Measurements from ENCODE around the gene COL25A1. TPM values are rescaled to one million over a fixed set of nuclear protein-coding genes. Genes with fewer than 3 reads are reported as not detected.
A peak's percentile ranks its signal among the peaks of the same experiment; 100 is the strongest.

The COL25A1 gene
- under 1 TPM; 0.05 to 0.14 TPM for total RNA-seq

DNA sequence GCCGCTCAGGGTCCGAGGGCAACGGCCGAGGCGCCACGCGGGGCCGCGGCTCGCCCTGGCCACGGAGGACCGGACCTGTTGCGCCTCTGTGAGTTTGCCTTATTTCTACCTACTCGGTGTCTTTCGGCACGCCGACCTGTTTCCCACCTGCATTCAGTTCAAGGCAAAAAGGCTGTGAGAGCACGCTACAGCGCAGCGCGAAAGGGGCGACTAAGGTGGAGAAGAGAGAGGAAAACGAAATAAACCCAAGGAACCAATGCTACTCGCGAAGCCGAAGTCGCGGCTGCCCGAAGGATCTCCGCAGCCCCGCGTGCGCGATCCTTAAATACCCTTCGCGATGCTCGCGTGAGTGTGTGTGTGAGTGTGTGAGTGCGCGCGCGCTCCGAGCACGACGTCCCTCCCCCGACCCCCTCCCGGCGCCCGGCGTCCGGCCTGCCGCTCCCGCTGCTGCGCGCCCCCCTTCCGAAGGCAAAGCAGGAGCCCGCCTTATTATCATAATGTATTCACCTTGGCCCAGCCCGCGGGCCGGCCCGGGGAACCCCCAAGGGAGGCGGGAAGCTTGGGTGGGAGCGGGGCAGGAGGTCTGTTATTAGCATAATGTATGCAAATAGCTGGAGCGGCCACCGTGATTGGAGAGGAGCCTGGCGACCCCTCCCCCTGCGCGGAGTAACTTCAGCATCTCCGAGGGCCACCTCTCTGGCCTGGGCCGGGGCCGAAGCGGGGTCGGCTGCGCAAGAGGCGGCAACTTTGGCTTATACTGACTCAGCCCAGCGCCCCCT is at the start of gene COL25A1:
Gene COL25A1 (minus strand): TSS at position 298 of the 779 bp plus-strand sequence.
- ATAC-seq (replicated peaks in 1 of 2) (peak; percentile 75 to 76), DNase-seq (peak; percentile 33 to 47)
- Mint-ChIP-seq H3K27me3 (ENCODE audit: low read depth) (peaks cover 64% of the 10 kb centered on the region), H3K9me3 (no peaks in the 10 kb centered on the region), H3K4me1 (ENCODE audit: low read depth) (peaks cover 16% of the 10 kb centered on the region), H3K4me3 (peak within 1 kb of the TSS; percentile 84 to 90), H3K36me3 (ENCODE audit: insufficient read depth in 2 of 2) (peaks cover 2% of the 10 kb centered on the region in 2 donors), H3K27ac (no peak within 1 kb of the TSS)

DNA sequence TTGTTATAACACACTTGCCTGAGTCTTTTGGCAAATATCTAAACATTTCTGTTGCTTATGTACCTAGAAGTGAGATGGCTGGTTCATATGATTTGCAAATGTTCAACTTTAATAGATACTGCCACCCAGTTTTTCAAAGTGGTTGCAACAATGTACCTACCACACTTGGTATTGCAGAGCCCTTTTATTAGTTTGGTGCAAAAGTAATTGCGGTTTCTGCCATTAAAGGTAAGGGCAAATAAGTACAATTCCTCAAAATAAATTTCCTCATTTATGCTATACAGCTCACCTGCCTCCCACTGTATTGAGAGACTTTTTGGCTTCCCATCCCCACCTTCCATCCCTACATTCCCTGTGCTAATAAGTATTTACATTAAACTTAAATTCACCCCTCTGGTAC is 47.7 kb upstream of the COL25A1 start:
- Mint-ChIP-seq H3K27me3 (ENCODE audit: low read depth) (peaks cover 21% of the 10 kb centered on the region), H3K36me3 (ENCODE audit: insufficient read depth in 2 of 2) (no peaks in the 10 kb centered on the region), H3K4me1 (ENCODE audit: low read depth) (no peaks in the 10 kb centered on the region), H3K9me3 (peaks cover 4 to 6% of the 10 kb centered on the region in 2 donors), H3K27ac (no peak overlapping the region), H3K4me3 (no peak overlapping the region)
- ATAC-seq (replicated peaks in 1 of 2): no peak
- no peak for DNase-seq

DNA sequence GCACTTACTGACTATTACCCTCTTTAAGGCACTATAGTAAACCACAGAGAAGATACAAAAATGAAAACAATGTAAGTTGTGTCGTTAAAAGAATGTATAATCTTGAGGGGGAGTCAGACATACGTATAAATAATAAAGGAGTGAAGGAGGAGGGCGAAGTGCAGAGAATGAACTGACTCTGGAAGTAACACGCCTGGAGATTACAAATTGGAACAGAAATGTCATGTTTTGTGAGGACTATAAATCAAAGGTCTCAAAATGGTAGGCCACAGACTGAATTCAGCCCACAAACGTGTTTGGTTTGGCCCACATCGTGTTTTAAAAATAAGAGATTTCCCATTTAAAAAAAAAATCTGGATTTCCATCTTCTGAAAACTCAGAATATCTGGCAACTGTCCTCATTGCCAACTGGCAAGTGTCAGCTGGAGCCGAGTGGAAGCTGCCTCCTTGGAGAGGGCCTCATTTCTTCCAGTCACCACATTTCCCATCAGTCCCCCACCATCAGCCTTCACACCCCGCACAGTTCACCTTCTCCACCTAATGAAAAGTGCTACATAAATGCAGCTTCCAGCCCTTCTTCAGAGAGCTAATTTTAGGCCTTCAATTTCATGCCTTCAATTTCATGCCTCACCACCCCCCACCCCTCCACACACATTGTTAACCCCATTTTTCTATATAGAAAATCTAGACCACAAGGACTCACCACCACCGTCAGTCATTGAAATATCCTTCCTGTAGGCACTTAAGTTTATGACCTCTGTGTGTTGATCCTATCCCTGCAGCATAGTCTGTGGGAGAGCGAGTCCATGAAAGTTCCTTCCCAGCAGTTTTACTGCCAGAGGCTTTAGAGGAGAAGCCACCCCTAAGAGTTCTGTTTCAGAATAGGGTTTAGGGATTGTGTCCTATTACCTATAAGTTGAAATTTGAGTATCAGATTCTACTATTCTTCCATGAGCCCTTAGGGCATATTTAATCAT is 32.0 kb upstream of the COL25A1 start:
- peaks cover 0 to 1% of the 10 kb centered on the region in 2 donors for H3K9me3 Mint-ChIP-seq
- H3K4me1 Mint-ChIP-seq (ENCODE audit: low read depth): no peaks in the 10 kb centered on the region
- H3K4me3 Mint-ChIP-seq: no peak overlapping the region
- DNase-seq: no peak
- no peak overlapping the region for H3K27ac Mint-ChIP-seq
- H3K27me3 Mint-ChIP-seq (ENCODE audit: low read depth): no peaks in the 10 kb centered on the region
- ATAC-seq (replicated peaks in 1 of 2): no peak
- H3K36me3 Mint-ChIP-seq (ENCODE audit: insufficient read depth in 2 of 2): no peaks in the 10 kb centered on the region

DNA sequence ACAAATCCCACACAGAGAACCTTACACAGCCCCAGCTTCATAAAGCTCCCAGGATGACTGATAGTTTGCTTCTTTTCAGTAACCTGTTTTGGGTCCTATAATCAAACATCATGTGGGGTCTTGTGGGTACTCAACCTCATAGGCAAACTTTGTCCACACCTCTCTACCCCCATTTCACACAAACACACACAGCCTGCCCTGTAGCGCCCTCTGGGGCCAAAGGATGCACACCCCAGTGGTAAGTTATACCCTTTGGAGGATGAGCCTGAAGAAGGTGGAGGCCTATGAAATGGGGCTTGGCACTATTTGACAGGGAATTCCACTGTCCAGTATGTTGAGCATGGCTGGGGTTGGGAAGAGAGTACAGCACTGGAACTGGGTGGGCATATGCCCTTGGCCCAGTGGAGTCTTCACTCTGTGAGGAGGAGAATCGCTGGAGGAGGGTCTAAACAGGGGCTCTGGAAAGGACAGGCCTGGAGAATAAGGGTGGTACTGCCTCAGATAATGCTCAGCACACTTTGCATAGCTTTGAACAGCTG is 30.5 kb upstream of the COL25A1 start:
- H3K9me3 Mint-ChIP-seq: no peaks in the 10 kb centered on the region
- H3K27me3 Mint-ChIP-seq (ENCODE audit: low read depth): no peaks in the 10 kb centered on the region
- no peaks in the 10 kb centered on the region for H3K36me3 Mint-ChIP-seq (ENCODE audit: insufficient read depth in 2 of 2)
- H3K4me1 Mint-ChIP-seq (ENCODE audit: low read depth): no peaks in the 10 kb centered on the region
- peak; percentile 25 to 39 for DNase-seq
- H3K4me3 Mint-ChIP-seq: no peak overlapping the region
- ATAC-seq (replicated peaks in 1 of 2): peak; percentile 51 to 53
- H3K27ac Mint-ChIP-seq: no peak overlapping the region

DNA sequence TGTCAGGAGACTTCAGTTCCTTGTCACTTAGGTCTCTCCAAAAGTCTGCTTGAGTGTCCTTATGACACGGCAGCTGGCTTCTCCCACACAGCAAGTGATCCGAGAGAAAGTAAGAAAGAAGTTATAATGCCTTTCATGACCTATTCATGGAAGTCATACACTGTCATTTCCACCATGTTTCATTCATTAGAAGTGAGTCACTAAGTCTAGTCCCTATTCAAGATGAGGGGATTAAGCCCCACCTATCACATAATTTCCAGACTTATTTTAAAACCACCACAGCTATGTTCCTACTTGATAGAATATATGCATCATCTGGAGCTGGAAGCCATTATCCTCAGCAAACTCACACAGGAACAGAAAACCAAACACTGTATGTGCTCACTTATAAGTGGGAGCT is 25.2 kb upstream of the COL25A1 start:
- H3K36me3 Mint-ChIP-seq (ENCODE audit: insufficient read depth in 2 of 2): peaks cover 6 to 12% of the 10 kb centered on the region in 2 donors
- ATAC-seq (replicated peaks in 1 of 2) (no peak), DNase-seq (no peak)
- no peaks in the 10 kb centered on the region for H3K4me1 Mint-ChIP-seq (ENCODE audit: low read depth)
- no peaks in the 10 kb centered on the region for H3K27me3 Mint-ChIP-seq (ENCODE audit: low read depth)
- peaks cover 7 to 9% of the 10 kb centered on the region in 2 donors for H3K9me3 Mint-ChIP-seq
- no peak overlapping the region for H3K27ac Mint-ChIP-seq
- H3K4me3 Mint-ChIP-seq: no peak overlapping the region

DNA sequence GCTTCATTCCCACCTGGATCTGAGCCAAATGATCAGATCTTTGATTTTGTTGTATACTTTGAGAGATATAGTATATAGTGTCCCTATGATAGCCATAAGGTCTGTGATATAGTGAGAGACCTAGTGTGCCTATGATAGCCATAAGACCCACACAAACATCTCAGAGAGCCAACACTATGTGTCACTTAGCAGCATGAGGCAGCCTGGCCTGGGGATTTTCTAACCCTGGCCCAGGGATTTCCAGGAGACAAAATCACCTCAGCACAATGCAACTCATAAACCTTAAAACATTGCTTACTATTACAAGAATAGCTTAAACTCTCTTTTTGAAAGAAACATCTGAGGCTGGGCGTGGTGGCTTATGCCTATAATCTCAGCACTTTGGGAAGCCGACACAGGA is 23.2 kb upstream of the COL25A1 start:
- ATAC-seq (replicated peaks in 1 of 2) (no peak), DNase-seq (no peak)
- Mint-ChIP-seq H3K27me3 (ENCODE audit: low read depth) (no peaks in the 10 kb centered on the region), H3K4me3 (no peak overlapping the region), H3K9me3 (peaks cover 8 to 16% of the 10 kb centered on the region in 2 donors), H3K36me3 (ENCODE audit: insufficient read depth in 2 of 2) (peaks cover 14 to 19% of the 10 kb centered on the region in 2 donors), H3K27ac (no peak overlapping the region), H3K4me1 (ENCODE audit: low read depth) (no peaks in the 10 kb centered on the region)

DNA sequence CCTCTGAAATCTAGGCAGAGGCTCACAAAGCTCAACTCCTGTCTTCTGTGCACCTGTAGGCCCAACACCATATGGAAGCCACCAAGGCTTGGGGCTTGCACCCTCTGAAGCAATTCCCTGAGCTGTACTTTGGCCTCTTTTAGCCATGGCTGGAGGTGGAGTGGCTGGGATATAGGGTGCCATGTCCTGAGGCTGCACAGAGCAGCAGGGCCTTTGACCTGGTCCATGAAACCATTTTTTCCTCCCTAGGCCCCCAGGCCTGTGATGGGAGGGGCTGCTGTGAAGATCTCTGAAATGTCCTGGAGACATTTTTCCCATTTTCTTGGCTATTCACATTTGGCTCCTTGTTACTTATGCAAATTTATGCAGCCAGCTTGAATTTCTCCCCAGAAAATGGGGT is 20.9 kb upstream of the COL25A1 start:
- no peaks in the 10 kb centered on the region for H3K27me3 Mint-ChIP-seq (ENCODE audit: low read depth)
- DNase-seq: no peak

DNA sequence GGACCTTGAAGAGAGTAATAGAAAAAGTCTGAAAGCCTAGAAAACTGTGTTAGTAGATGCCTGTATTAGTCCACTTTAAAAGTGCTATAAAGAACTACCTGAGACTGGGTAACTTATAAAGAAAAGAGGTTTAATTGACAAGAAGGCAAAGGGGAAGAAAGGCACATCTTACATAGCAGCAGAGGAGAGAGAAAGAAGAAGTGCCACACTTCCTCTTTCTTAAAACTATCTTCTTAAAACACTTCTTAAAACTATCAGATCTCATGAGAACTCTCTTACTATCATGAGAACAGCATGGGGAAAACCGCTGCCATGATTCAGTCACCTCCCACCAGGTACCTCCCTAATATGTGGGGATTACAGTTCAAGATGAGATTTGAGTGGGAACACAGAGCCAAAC is 18.8 kb upstream of the COL25A1 start:
- Mint-ChIP-seq H3K27ac (no peak overlapping the region), H3K27me3 (ENCODE audit: low read depth) (no peaks in the 10 kb centered on the region), H3K4me1 (ENCODE audit: low read depth) (no peaks in the 10 kb centered on the region), H3K36me3 (ENCODE audit: insufficient read depth in 2 of 2) (peaks cover 16 to 22% of the 10 kb centered on the region in 2 donors), H3K4me3 (no peak overlapping the region), H3K9me3 (peaks cover 13 to 21% of the 10 kb centered on the region in 2 donors)
- no peak for ATAC-seq (replicated peaks in 1 of 2)
- DNase-seq: no peak

More for the DNA sequence above, 20.9 kb upstream of the COL25A1 start:
- no peak overlapping the region for H3K27ac Mint-ChIP-seq
- H3K4me3 Mint-ChIP-seq: no peak overlapping the region
- H3K36me3 Mint-ChIP-seq (ENCODE audit: insufficient read depth in 2 of 2): peaks cover 16 to 22% of the 10 kb centered on the region in 2 donors
- ATAC-seq (replicated peaks in 1 of 2): no peak
- peaks cover 13 to 21% of the 10 kb centered on the region in 2 donors for H3K9me3 Mint-ChIP-seq
- no peaks in the 10 kb centered on the region for H3K4me1 Mint-ChIP-seq (ENCODE audit: low read depth)

DNA sequence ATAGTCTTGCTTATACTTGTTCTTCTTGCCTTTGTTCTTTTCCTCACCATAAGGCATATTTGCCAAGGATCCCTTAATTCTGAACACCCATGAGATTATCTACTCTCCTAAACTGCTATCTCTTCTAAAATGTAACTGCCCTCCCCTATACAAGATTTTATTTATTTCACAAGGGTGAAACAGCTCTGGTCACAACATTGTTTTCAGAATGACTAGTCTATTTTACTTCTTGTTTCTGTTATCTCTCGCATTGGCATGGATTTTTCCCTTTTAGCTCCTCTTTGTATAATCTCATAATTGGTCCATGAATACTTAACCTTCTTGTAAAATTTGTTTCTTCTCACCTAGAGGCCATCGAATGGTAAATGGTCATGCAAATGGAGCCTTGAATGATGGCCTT is 17.2 kb upstream of the COL25A1 start:
- ATAC-seq (replicated peaks in 1 of 2) (no peak), DNase-seq (no peak)
- no peak overlapping the region for H3K27ac Mint-ChIP-seq
- no peaks in the 10 kb centered on the region for H3K27me3 Mint-ChIP-seq (ENCODE audit: low read depth)
- H3K4me3 Mint-ChIP-seq: no peak overlapping the region
- no peaks in the 10 kb centered on the region for H3K4me1 Mint-ChIP-seq (ENCODE audit: low read depth)
- H3K9me3 Mint-ChIP-seq: peaks cover 13 to 21% of the 10 kb centered on the region in 2 donors
- peaks cover 16 to 22% of the 10 kb centered on the region in 2 donors for H3K36me3 Mint-ChIP-seq (ENCODE audit: insufficient read depth in 2 of 2)

DNA sequence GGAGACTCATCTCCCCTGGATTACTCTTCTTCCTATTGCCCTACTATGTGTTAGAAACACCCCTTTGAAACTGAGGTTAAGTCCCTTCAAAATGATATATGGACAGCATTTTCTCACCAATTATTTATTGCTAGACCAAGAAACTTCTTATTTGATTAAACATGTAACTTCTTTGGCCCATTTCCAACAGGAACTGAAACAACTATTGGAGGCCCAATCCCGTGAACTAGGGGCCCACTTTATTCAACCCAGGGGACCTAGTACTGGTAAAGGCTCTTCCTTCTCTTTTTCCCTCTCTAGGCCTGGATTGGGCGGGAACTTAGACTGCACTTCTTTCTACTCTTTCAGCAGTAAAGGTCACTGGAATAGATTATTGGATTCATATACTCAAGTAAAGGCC is 16.7 kb upstream of the COL25A1 start:
- DNase-seq (no peak), ATAC-seq (replicated peaks in 1 of 2) (no peak)
- peaks cover 4% of the 10 kb centered on the region for H3K27me3 Mint-ChIP-seq (ENCODE audit: low read depth)
- H3K4me3 Mint-ChIP-seq: no peak overlapping the region
- peaks cover 15 to 19% of the 10 kb centered on the region in 2 donors for H3K9me3 Mint-ChIP-seq
- no peak overlapping the region for H3K27ac Mint-ChIP-seq
- no peaks in the 10 kb centered on the region for H3K4me1 Mint-ChIP-seq (ENCODE audit: low read depth)
- H3K36me3 Mint-ChIP-seq (ENCODE audit: insufficient read depth in 2 of 2): peaks cover 16 to 21% of the 10 kb centered on the region in 2 donors

DNA sequence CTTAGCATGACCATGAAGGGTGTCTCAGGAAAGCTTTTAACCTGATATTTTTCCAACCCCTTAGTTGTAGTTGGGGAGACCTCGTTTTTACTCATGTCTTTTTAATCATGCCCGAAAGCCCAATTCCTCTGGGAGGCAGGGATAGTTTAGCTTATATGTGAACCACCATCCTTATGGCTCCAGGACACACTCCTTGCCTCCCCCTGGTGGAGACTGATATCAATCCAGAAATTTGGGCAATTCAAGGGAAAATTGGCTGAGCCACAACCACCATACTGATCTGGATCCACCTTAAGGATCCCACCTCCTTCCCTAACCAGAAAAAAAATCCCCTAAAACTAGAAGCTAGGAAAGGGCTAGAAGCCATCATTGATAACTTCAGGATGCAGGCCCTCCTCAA is 13.4 kb upstream of the COL25A1 start:
- peaks cover 12 to 14% of the 10 kb centered on the region in 2 donors for H3K9me3 Mint-ChIP-seq
- DNase-seq (no peak), ATAC-seq (replicated peaks in 1 of 2) (no peak)
- H3K36me3 Mint-ChIP-seq (ENCODE audit: insufficient read depth in 2 of 2): peaks cover 3 to 5% of the 10 kb centered on the region in 2 donors
- no peaks in the 10 kb centered on the region for H3K4me1 Mint-ChIP-seq (ENCODE audit: low read depth)
- no peak overlapping the region for H3K4me3 Mint-ChIP-seq
- no peak overlapping the region for H3K27ac Mint-ChIP-seq
- peaks cover 5% of the 10 kb centered on the region for H3K27me3 Mint-ChIP-seq (ENCODE audit: low read depth)

DNA sequence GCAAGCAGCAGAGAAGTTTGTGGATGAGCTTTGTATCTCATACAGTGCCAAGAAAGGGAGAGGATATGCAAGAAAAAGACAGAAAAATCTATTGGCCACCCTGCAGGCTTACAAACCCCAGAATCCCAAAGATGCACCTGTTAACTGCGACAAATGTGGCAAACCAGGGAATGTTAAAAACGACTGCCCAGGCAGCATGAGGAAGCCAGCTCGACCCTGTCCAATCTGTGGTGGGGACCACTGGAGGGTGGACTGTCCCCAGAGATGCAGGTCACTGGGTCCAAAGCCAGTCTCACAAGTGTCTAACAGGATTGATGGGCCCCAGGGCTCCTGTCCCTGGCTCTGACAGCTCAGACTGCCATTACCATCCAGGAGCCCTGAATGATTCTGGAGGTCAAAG is 12.9 kb upstream of the COL25A1 start:
- peaks cover 9 to 12% of the 10 kb centered on the region in 2 donors for H3K9me3 Mint-ChIP-seq
- no peak for ATAC-seq (replicated peaks in 1 of 2)
- no peak overlapping the region for H3K27ac Mint-ChIP-seq
- H3K4me3 Mint-ChIP-seq: no peak overlapping the region
- H3K4me1 Mint-ChIP-seq (ENCODE audit: low read depth): no peaks in the 10 kb centered on the region
- peaks cover 5% of the 10 kb centered on the region for H3K27me3 Mint-ChIP-seq (ENCODE audit: low read depth)
- H3K36me3 Mint-ChIP-seq (ENCODE audit: insufficient read depth in 2 of 2): peaks cover 3 to 5% of the 10 kb centered on the region in 2 donors
- no peak for DNase-seq
